HEK293T (cell line): ENCODE measurements around the gene SERPINB12.

ENCODE experiments used
- ARNT ChIP-seq: fragments of 450-650 bp; IDR thresholded peaks from 2 replicates; pipeline ENCODE4 v1.6.1; 2017; ENCODE audit warnings: mild to moderate bottlenecking
- BHLHE40 ChIP-seq: fragments of 450-650 bp; IDR thresholded peaks from 2 replicates; pipeline ENCODE4 v1.6.1; 2016; ENCODE audit warnings: mild to moderate bottlenecking, moderate library complexity, borderline replicate concordance
- ELF4 ChIP-seq: fragments of 450-650 bp; IDR thresholded peaks from 2 replicates; pipeline ENCODE4 v1.6.1; 2017; ENCODE audit warnings: antibody characterized with exemption
- FOXA1 ChIP-seq: fragments of 450-650 bp; IDR thresholded peaks from 2 replicates; pipeline ENCODE4 v1.6.1; 2016; ENCODE audit warnings: mild to moderate bottlenecking
- FOXK2 ChIP-seq: fragments of 450-650 bp; IDR thresholded peaks from 2 replicates; pipeline ENCODE4 v1.6.1; 2016; ENCODE audit warnings: mild to moderate bottlenecking
- NFRKB ChIP-seq: fragments of 450-650 bp; IDR thresholded peaks from 2 replicates; pipeline ENCODE4 v1.6.1; 2016; ENCODE audit warnings: mild to moderate bottlenecking, moderate library complexity
- TARDBP ChIP-seq: fragments of 450-650 bp; IDR thresholded peaks from 2 replicates; pipeline ENCODE4 v1.6.1; 2016
- ZNF384 ChIP-seq: fragments of 450-650 bp; IDR thresholded peaks from 2 replicates; pipeline ENCODE4 v1.6.1; 2016

GRCh38 chr18:63617049-63617914, 75.1 kb downstream of the SERPINB12 start:
- TF ChIP-seq BHLHE40 (no peak), ELF4 (no peak), FOXA1 (no peak), TARDBP (no peak), ZNF384 (no peak), ARNT (no peak), NFRKB (no peak), FOXK2 (no peak)
